ENCODE data around the gene ZNF789. TPM values are rescaled to one million over a fixed set of nuclear protein-coding genes. Genes with fewer than 3 reads are reported as not detected.

Gene ZNF789
- total and polyA plus RNA-seq, 2 donors (not counting 3 experiments of a cell fraction or from before 2014, with no cell fraction given): 11.6 to 21.6 TPM

- dilution Hi-C loops (cut with MboI; ENCODE audit: extremely low pct_ligation_motif_present, low sequenced_read_pairs): no loop called here
- peaks cover 9 to 69% of the 10 kb centered on the region in 2 experiments for H3K36me3 ChIP-seq (ENCODE audit: control insufficient read depth in 2 of 2, extremely low read depth in 1 of 2, insufficient read depth in 2 of 2, low read length in 2 of 2)
Measured at GRCh38 chr7:99453105-99453504, 19.6 kb upstream of the ZNF789 start.

More at GRCh38 chr7:99453105-99453504, 19.6 kb upstream of the ZNF789 start:
- H3K9me3 ChIP-seq (replicated peaks; ENCODE audit: control insufficient read depth, insufficient read depth, low read length): no peaks in the 10 kb centered on the region
- FAIRE-seq (no peak), DNase-seq (ENCODE audit: low read depth, low spot score) (no peak)
- H2AFZ ChIP-seq (ENCODE audit: low read depth, low read length): no peak overlapping the region
- intact Hi-C loops (cut with micrococcal nuclease): no loop called here
- no peaks in the 10 kb centered on the region for H4K20me1 ChIP-seq (replicated peaks; ENCODE audit: control insufficient read depth, extremely low read depth, insufficient read depth, low read length)
- H3K9ac ChIP-seq (replicated peaks; ENCODE audit: extremely low read depth, insufficient read depth, low read length): no peak overlapping the region
- BruUV-seq (replicated peaks): no TSS peak
- H3K27me3 ChIP-seq (ENCODE audit: control insufficient read depth in 2 of 2, insufficient read depth in 2 of 2, low read length in 2 of 2): no peaks in the 10 kb centered on the region
- H3K27ac ChIP-seq (ENCODE audit: insufficient read depth, low read depth, low read length): no peak overlapping the region
- H3K4me2 ChIP-seq (ENCODE audit: insufficient read depth, low read length): no peak overlapping the region
- H3K9me1 ChIP-seq (replicated peaks; ENCODE audit: control insufficient read depth, extremely low read depth, insufficient read depth, low read length): no peaks in the 10 kb centered on the region
- ChIA-PET CTCF (no interaction called here), POLR2A (no interaction called here)
- no peak overlapping the region for H3K4me3 ChIP-seq (replicated peaks in 1 of 3; ENCODE audit: insufficient read depth in 1 of 3, low read depth in 1 of 3, low read length in 3 of 3)
- no peak for TF ChIP-seq GATA2 (IDR thresholded peaks at IDR 0.05; ENCODE audit: insufficient read depth, insufficient read length, low read depth, low read length)
- no peak for TF ChIP-seq POLR2A (IDR thresholded peaks at IDR 0.05; ENCODE audit: low read depth, low read length)
- no peak for TF ChIP-seq MYC (IDR thresholded peaks at IDR 0.05; ENCODE audit: low read depth, low read length)
- TF ChIP-seq MAX (IDR thresholded peaks at IDR 0.05; ENCODE audit: insufficient read depth, insufficient read length): no peak
- TF ChIP-seq, protein P1, sequence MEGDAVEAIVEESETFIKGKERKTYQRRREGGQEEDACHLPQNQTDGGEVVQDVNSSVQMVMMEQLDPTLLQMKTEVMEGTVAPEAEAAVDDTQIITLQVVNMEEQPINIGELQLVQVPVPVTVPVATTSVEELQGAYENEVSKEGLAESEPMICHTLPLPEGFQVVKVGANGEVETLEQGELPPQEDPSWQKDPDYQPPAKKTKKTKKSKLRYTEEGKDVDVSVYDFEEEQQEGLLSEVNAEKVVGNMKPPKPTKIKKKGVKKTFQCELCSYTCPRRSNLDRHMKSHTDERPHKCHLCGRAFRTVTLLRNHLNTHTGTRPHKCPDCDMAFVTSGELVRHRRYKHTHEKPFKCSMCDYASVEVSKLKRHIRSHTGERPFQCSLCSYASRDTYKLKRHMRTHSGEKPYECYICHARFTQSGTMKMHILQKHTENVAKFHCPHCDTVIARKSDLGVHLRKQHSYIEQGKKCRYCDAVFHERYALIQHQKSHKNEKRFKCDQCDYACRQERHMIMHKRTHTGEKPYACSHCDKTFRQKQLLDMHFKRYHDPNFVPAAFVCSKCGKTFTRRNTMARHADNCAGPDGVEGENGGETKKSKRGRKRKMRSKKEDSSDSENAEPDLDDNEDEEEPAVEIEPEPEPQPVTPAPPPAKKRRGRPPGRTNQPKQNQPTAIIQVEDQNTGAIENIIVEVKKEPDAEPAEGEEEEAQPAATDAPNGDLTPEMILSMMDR (IDR thresholded peaks at IDR 0.05; ENCODE audit: extremely low read depth in 1 of 2, insufficient read depth in 1 of 2, low read depth in 1 of 2, low read length in 2 of 2): no peak
- TF ChIP-seq EZH2 (IDR thresholded peaks at IDR 0.05; ENCODE audit: borderline replicate concordance, low read depth, low read length, severe bottlenecking): no peak
- no peak for TF ChIP-seq JUN (IDR thresholded peaks at IDR 0.05; ENCODE audit: borderline replicate concordance, insufficient read depth, insufficient read length, low read depth)
- TF ChIP-seq FOS (IDR thresholded peaks at IDR 0.05; ENCODE audit: borderline replicate concordance, insufficient read depth, low read length): no peak
- no peak for TF ChIP-seq POLR2AphosphoS5 (IDR thresholded peaks at IDR 0.05; ENCODE audit: insufficient read depth, low read depth, low read length)
- H3K79me2 ChIP-seq (ENCODE audit: control insufficient read depth, insufficient read depth, low read length): peaks cover 4% of the 10 kb centered on the region
- H3K4me1 ChIP-seq (ENCODE audit: control insufficient read depth, extremely low read depth, insufficient read depth, low read length): no peaks in the 10 kb centered on the region
